Measurements from ENCODE around the gene TM4SF4. TPM values are rescaled to one million over a fixed set of nuclear protein-coding genes. Genes with fewer than 3 reads are reported as not detected.

TM4SF4 gene
- total and polyA plus RNA-seq, 7 donors, result 0.92 to 17.1 (median 5.0) TPM; not detected in 1

DNA sequence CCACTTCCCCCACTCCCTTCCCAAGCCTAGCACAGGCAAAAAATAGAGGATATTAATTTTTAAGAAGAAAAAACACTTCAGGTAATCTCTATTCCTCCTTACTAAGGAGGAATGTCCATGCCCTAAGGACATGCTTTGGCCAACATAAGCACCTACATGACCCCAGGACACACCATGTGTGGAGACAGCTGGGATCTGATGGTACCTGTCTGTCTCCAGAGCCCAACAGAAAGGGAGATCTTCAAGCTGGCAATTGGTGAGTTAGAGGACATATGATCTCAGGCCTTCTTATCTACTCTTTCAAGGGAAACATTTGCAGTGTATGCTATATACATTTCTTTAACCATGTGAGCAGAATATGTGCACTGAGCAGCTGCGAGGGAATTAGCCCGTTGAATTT, 7.0 kb downstream of the TM4SF4 start:
- Histone ChIP-seq H3K36me3 (no peaks in the 10 kb centered on the region), H3K27ac (no peak overlapping the region), H3K27me3 (no peaks in the 10 kb centered on the region), H3K9me3 (no peaks in the 10 kb centered on the region), H3K4me1 (peaks cover 0 to 6% (median 0%) of the 10 kb centered on the region in 4 donors), H3K4me3 (no peak overlapping the region)
- WGBS, 2 donors, result 90% methylated on average over 2 of the region's 2 CpGs
- DNase-seq, result no peak
- TF ChIP-seq EP300 (IDR thresholded peaks at IDR 0.05) (no peak), POLR2AphosphoS5 (IDR thresholded peaks at IDR 0.05) (no peak), POLR2A (IDR thresholded peaks at IDR 0.05) (no peak)
- TF ChIP-seq, protein P1, sequence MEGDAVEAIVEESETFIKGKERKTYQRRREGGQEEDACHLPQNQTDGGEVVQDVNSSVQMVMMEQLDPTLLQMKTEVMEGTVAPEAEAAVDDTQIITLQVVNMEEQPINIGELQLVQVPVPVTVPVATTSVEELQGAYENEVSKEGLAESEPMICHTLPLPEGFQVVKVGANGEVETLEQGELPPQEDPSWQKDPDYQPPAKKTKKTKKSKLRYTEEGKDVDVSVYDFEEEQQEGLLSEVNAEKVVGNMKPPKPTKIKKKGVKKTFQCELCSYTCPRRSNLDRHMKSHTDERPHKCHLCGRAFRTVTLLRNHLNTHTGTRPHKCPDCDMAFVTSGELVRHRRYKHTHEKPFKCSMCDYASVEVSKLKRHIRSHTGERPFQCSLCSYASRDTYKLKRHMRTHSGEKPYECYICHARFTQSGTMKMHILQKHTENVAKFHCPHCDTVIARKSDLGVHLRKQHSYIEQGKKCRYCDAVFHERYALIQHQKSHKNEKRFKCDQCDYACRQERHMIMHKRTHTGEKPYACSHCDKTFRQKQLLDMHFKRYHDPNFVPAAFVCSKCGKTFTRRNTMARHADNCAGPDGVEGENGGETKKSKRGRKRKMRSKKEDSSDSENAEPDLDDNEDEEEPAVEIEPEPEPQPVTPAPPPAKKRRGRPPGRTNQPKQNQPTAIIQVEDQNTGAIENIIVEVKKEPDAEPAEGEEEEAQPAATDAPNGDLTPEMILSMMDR (IDR thresholded peaks at IDR 0.05), result no peak
- intact Hi-C loops (cut with DNase I), result no loop called here

DNA sequence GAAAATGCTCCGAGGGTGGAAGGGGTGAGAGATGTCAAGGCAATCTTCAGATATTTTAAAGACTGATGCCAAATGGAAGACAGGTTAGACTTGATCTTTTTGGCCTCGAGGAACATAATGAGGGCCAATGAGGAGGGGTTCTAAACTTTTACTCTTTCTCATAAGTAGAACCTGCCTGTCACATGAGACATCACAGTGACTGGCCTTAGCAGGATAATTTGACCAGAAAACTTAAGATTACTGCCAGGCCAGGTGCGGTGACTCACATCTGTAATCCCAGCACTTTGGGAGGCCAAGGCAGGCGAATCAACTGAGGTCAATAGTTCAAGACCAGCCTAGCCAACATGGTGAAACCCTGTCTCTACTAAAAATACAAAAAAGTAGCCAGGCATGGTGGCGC, 12.2 kb downstream of the TM4SF4 start:
- intact Hi-C loops (cut with DNase I), result no loop called here
- no peak for TF ChIP-seq POLR2A (IDR thresholded peaks at IDR 0.05)
- TF ChIP-seq EP300 (IDR thresholded peaks at IDR 0.05), result no peak
- TF ChIP-seq, protein P1 (IDR thresholded peaks at IDR 0.05), result no peak
- TF ChIP-seq POLR2AphosphoS5 (IDR thresholded peaks at IDR 0.05), result no peak
- H3K27me3 ChIP-seq, result no peaks in the 10 kb centered on the region

DNA sequence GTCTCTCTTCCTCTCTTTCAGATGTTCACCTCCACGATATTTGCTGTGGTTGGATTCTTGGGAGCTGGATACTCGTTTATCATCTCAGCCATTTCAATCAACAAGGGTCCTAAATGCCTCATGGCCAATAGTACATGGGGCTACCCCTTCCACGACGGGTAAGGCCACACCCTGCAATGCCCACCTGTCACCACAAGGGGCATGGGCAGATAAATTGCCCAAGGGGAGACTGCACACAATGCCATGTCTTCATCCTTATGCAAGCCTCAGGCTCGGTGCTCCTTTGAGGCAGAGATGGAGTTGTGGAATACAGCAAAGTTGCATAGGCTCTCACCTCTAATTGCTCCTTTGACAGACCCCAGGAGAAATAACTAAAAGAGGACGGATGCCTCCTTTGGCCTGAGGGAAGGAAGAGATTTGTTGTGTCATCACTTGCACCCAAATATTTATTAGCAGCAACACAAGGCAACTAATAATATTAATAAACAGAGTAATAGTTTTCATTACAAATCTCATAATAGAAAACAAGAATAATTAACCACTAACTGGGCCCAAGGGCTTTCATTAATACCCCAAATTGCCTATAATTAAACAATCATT, 13.2 kb downstream of the TM4SF4 start:
- H3K9me3 ChIP-seq, result no peaks in the 10 kb centered on the region
- WGBS, 2 donors, result 70 to 79% methylated on average over 6 of the region's 6 CpGs
- DNase-seq, result no peak
- H3K27me3 ChIP-seq, result no peaks in the 10 kb centered on the region
- TF ChIP-seq, protein P1 (IDR thresholded peaks at IDR 0.05), result peak in 1 of 4 experiments; percentile 12
- TF ChIP-seq POLR2A (IDR thresholded peaks at IDR 0.05), result no peak
- H3K36me3 ChIP-seq, result no peaks in the 10 kb centered on the region
- intact Hi-C loops (cut with DNase I), result no loop called here
- H3K4me1 ChIP-seq, result no peaks in the 10 kb centered on the region
- no peak overlapping the region for H3K27ac ChIP-seq
- H3K4me3 ChIP-seq, result no peak overlapping the region

More for the DNA sequence above, 12.2 kb downstream of the TM4SF4 start:
- Histone ChIP-seq H3K4me3 (no peak overlapping the region), H3K27ac (no peak overlapping the region), H3K36me3 (no peaks in the 10 kb centered on the region), H3K9me3 (no peaks in the 10 kb centered on the region), H3K4me1 (no peaks in the 10 kb centered on the region)
- 89 to 91% methylated on average over 5 of the region's 5 CpGs for WGBS, 2 donors
- DNase-seq, result no peak

DNA sequence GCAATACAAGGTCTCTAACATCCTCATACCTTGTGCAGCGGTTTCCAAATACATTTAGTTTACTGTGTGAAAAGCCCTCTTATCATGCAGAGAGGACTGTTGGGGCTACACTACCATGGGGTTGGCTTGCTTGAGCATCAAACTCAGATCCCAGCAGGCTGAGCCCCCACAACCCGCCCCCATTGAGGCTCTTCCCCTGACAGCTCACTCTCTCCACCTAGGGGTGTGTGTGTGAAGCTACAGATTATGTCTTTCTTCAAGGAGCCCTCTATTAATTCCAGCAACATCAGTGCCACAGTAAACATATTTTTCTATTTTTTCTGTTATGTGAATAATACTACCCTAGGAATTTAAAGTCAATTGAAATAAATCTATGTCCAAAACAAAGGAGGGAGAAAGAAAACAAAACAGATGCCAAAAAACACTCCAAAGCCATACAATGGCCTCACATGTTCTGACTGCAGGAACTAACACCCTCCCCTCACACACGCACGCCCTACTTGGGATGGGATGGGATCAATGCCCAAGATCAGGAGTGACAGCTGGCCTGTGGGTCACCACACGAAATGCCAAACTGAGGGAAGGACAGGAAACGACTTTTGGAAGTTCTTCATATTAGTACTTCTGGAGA, 14.7 kb downstream of the TM4SF4 start:
- Histone ChIP-seq H3K4me3 (no peak overlapping the region), H3K9me3 (no peaks in the 10 kb centered on the region), H3K27ac (no peak overlapping the region), H3K4me1 (no peaks in the 10 kb centered on the region), H3K36me3 (no peaks in the 10 kb centered on the region), H3K27me3 (no peaks in the 10 kb centered on the region)
- intact Hi-C loops (cut with DNase I), result no loop called here
- 65 to 73% methylated on average over 6 of the region's 6 CpGs for WGBS, 2 donors
- TF ChIP-seq, protein P1 (IDR thresholded peaks at IDR 0.05), result no peak
- TF ChIP-seq POLR2A (IDR thresholded peaks at IDR 0.05) (no peak), EP300 (IDR thresholded peaks at IDR 0.05) (no peak), POLR2AphosphoS5 (IDR thresholded peaks at IDR 0.05) (no peak)
- no peak for DNase-seq

Measured in sigmoid colon (tissue), 7 donors.